ENCODE measurements around the gene JUP. TPM values are rescaled to one million over a fixed set of nuclear protein-coding genes. Genes with fewer than 3 reads are reported as not detected.

JUP gene
- polyA plus RNA-seq, 1 donor from 2014 or later: 46.1 TPM

GRCh38 chr17:41758601-41759000 lies 27.9 kb downstream of the JUP start:
- peaks cover 6% of the 10 kb centered on the region for H3K36me3 ChIP-seq (ENCODE audit: insufficient read depth, low read length)

DNA sequence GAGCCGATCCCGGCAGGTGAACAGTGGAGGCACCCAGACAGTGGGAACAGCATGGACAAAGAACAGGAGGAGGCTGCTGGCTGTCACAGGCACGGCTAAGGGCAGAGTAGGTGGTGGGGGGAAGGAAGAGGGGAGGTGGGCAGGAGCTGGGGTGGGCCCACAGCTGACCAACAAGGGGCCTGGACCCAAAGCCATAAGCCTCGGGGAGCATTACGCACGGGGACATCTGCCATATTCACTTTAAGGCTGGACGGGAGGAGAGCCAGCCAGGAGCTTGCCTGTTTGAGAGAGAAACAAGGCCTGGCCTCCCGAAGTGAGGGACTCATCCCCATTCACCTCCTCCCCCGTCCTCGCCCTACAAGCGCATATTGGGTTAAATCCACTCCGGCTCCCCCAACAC lies 32.4 kb downstream of the JUP start:
- Histone ChIP-seq H3K9ac (ENCODE audit: low read length) (no peak overlapping the region), H3K27ac (ENCODE audit: low read length) (no peak overlapping the region), H4K20me1 (ENCODE audit: insufficient read depth) (no peaks in the 10 kb centered on the region), H3K4me2 (ENCODE audit: low read length) (no peak overlapping the region), H2AFZ (ENCODE audit: low read depth, low read length) (no peak overlapping the region), H3F3A (ENCODE audit: insufficient read depth, low read length, poor library complexity, severe bottlenecking) (no peaks in the 10 kb centered on the region), H3K9me3 (ENCODE audit: low read length) (no peaks in the 10 kb centered on the region), H3K4me3 (ENCODE audit: low read length) (no peak overlapping the region), H3K36me3 (ENCODE audit: insufficient read depth, low read length) (no peaks in the 10 kb centered on the region), H3K27me3 (ENCODE audit: insufficient read depth, low read depth, low read length) (no peaks in the 10 kb centered on the region), H3K9me2 (ENCODE audit: insufficient read depth, low read length) (no peaks in the 10 kb centered on the region), H3K79me2 (replicated peaks; ENCODE audit: insufficient read depth, low read length) (no peaks in the 10 kb centered on the region)
- TF ChIP-seq REST (IDR thresholded peaks at IDR 0.05; ENCODE audit: borderline replicate concordance) (no peak), EP300 (conservative IDR thresholded peaks at IDR 0.05; ENCODE audit: poor library complexity, severe bottlenecking) (no peak), SMC3 (conservative IDR thresholded peaks at IDR 0.05; ENCODE audit: poor library complexity) (no peak), RAD21 (conservative IDR thresholded peaks at IDR 0.05) (no peak), MXI1 (conservative IDR thresholded peaks at IDR 0.05; ENCODE audit: poor library complexity, severe bottlenecking) (no peak), POLR2AphosphoS5 (IDR thresholded peaks at IDR 0.05) (no peak), TAF1 (IDR thresholded peaks at IDR 0.05; ENCODE audit: low read depth) (no peak), EZH2 (IDR thresholded peaks at IDR 0.05; ENCODE audit: borderline replicate concordance, insufficient read depth, low read length, poor library complexity, severe bottlenecking) (no peak)

More at GRCh38 chr17:41758601-41759000, 27.9 kb downstream of the JUP start:
- H3K27me3 ChIP-seq (ENCODE audit: insufficient read depth, low read depth, low read length): no peaks in the 10 kb centered on the region
- H3K9me3 ChIP-seq (ENCODE audit: low read length): no peaks in the 10 kb centered on the region
- H3K4me2 ChIP-seq (ENCODE audit: low read length): no peak overlapping the region
- no peaks in the 10 kb centered on the region for H3F3A ChIP-seq (ENCODE audit: insufficient read depth, low read length, poor library complexity, severe bottlenecking)
- H3K27ac ChIP-seq (ENCODE audit: low read length): no peak overlapping the region
- TF ChIP-seq EP300 (conservative IDR thresholded peaks at IDR 0.05; ENCODE audit: poor library complexity, severe bottlenecking) (no peak), POLR2AphosphoS5 (IDR thresholded peaks at IDR 0.05) (no peak), EZH2 (IDR thresholded peaks at IDR 0.05; ENCODE audit: borderline replicate concordance, insufficient read depth, low read length, poor library complexity, severe bottlenecking) (no peak), MXI1 (conservative IDR thresholded peaks at IDR 0.05; ENCODE audit: poor library complexity, severe bottlenecking) (no peak), SMC3 (conservative IDR thresholded peaks at IDR 0.05; ENCODE audit: poor library complexity) (no peak), TAF1 (IDR thresholded peaks at IDR 0.05; ENCODE audit: low read depth) (no peak), CTCF (IDR thresholded peaks at IDR 0.05; ENCODE audit: poor library complexity, severe bottlenecking) (no peak), RAD21 (conservative IDR thresholded peaks at IDR 0.05) (no peak), REST (IDR thresholded peaks at IDR 0.05; ENCODE audit: borderline replicate concordance) (no peak)
- no peaks in the 10 kb centered on the region for H3K9me2 ChIP-seq (ENCODE audit: insufficient read depth, low read length)
- H3K79me2 ChIP-seq (replicated peaks; ENCODE audit: insufficient read depth, low read length): no peaks in the 10 kb centered on the region
- H3K9ac ChIP-seq (ENCODE audit: low read length): no peak overlapping the region
- H4K20me1 ChIP-seq (ENCODE audit: insufficient read depth): no peaks in the 10 kb centered on the region
- H2AFZ ChIP-seq (ENCODE audit: low read depth, low read length): no peak overlapping the region
- no peak overlapping the region for H3K4me3 ChIP-seq (ENCODE audit: low read length)

Data from neural cell (in vitro differentiated cells).